GM12878 (cell line): ENCODE measurements around the gene PARVA. TPM values are rescaled to one million over a fixed set of nuclear protein-coding genes. Genes with fewer than 3 reads are reported as not detected.

ENCODE experiments used
- ATAC-seq: fragments of 200-7000 bp; cut with Tn5 transposase; 3 replicates; pipeline ENCODE4 v1.9.1; 2020; ENCODE audit warnings: mild to moderate bottlenecking, moderate library complexity
- BruUV-seq: library from RNA; stranded (reverse); fragments of 400-500 nt; replicated peaks from 2 replicates; lab custom pipeline; 2021; lab: Mats Ljungman, UMichigan
- CTCF ChIA-PET: fragments of 300-600 bp; sonication (Branson Sonifier 250); formaldehyde crosslinking; extraction: SDS; loops from one replicate; lab custom pipeline; 2021; ENCODE audit warnings: inconsistent platforms; lab: Yijun Ruan, JAX
- POLR2A ChIA-PET: fragments of 350-600 bp; formaldehyde crosslinking; extraction: SDS; loops from one replicate; lab custom pipeline; 2021; ENCODE audit warnings: inconsistent platforms; lab: Charles Lee
- RAD21 ChIA-PET: fragments of 300-600 bp; sonication (Branson Sonifier 250); formaldehyde crosslinking; loops from one replicate; lab custom pipeline; 2023; ENCODE audit warnings: antibody characterized with exemption; ENCODE audit not compliant: unreplicated experiment; lab: Charles Lee
- SMC1A ChIA-PET: fragments of 300-600 bp; sonication (Branson Sonifier 250); formaldehyde crosslinking; loops from one replicate; lab custom pipeline; 2023; ENCODE audit not compliant: unreplicated experiment, uncharacterized antibody; lab: Charles Lee
- DNase-seq: peaks from one replicate; pipeline ENCODE4 v3.0.0-alpha.2; 2011; ENCODE audit warnings: low read depth, low spot score
- FAIRE-seq: peaks from 3 replicates; lab custom pipeline; 2011; peaks lifted over from hg19 to GRCh38; lab: Jason Lieb, UNC
- H2AFZ ChIP-seq: 2 replicates; pipeline ENCODE4 v1.6.0; 2011; ENCODE audit warnings: low read depth, low read length, control low read depth; ENCODE audit not compliant: control insufficient read depth
- H3K27ac ChIP-seq: 2 replicates; pipeline ENCODE4 v1.5.1; 2011; ENCODE audit warnings: control low read depth; ENCODE audit not compliant: control insufficient read depth, insufficient read depth
- H3K27me3 ChIP-seq, 2 experiments: replicated peaks in 1 of 2; 2 replicates each; pipeline versions ENCODE4 v1.6.0 to v1.6.1; 2011; ENCODE audit warnings: low read length in 1 of 2; ENCODE audit not compliant: control insufficient read depth in 2 of 2, insufficient read depth in 2 of 2
- H3K36me3 ChIP-seq, 2 experiments: 2 replicates each; pipeline ENCODE4 v1.5.1; 2011; ENCODE audit warnings: low read length in 1 of 2; ENCODE audit not compliant: control insufficient read depth in 2 of 2, insufficient read depth in 2 of 2
- H3K4me1 ChIP-seq: 2 replicates; pipeline ENCODE4 v1.6.1; 2011; ENCODE audit warnings: mild to moderate bottlenecking, low read length, moderate library complexity, mixed read lengths; ENCODE audit not compliant: control insufficient read depth, insufficient read depth
- H3K4me2 ChIP-seq: 2 replicates; pipeline ENCODE4 v1.6.0; 2011; ENCODE audit warnings: control low read depth; ENCODE audit not compliant: control insufficient read depth, insufficient read depth
- H3K4me3 ChIP-seq: fragments of 200-600 bp; sonication (generic); 2 replicates; pipeline ENCODE4 v1.5.1; 2016
- H3K79me2 ChIP-seq: 2 replicates; pipeline ENCODE4 v1.6.0; 2011; ENCODE audit warnings: low read length; ENCODE audit not compliant: control insufficient read depth, insufficient read depth
- H3K9ac ChIP-seq: 2 replicates; pipeline ENCODE4 v1.8.0; 2011; ENCODE audit warnings: low read length, control low read depth, mixed read lengths; ENCODE audit not compliant: control insufficient read depth, insufficient read depth
- H3K9me3 ChIP-seq: replicated peaks from 3 replicates; pipeline ENCODE4 v1.5.1; 2011; ENCODE audit warnings: mild to moderate bottlenecking, low read length; ENCODE audit not compliant: control insufficient read depth, insufficient read depth
- H4K20me1 ChIP-seq: 2 replicates; pipeline ENCODE4 v1.6.0; 2011; ENCODE audit not compliant: control insufficient read depth, insufficient read depth
- CREB1 ChIP-seq: IDR thresholded peaks from 2 replicates; pipeline ENCODE4 v1.6.1; 2012; ENCODE audit warnings: low read depth, mild to moderate bottlenecking, inconsistent platforms
- EGR1 ChIP-seq, 2 experiments: IDR thresholded peaks; 1 replicate in 1 of 2; 2 replicates in 1 of 2; pipeline ENCODE4 v1.6.1; 2011 to 2012; ENCODE audit warnings: low read depth in 2 of 2, low read length in 2 of 2, borderline replicate concordance in 1 of 2, mild to moderate bottlenecking in 1 of 2, moderate library complexity in 1 of 2
- SMAD1 ChIP-seq: fragments of 450-650 bp; IDR thresholded peaks from 2 replicates; pipeline ENCODE4 v1.6.1; 2018; ENCODE audit warnings: mild to moderate bottlenecking, low read depth; ENCODE audit not compliant: partially characterized antibody
- STAT1 ChIP-seq: fragments of 450-650 bp; conservative IDR thresholded peaks from 2 replicates; pipeline ENCODE4 v1.6.1; 2014; ENCODE audit warnings: antibody characterized with exemption, mild to moderate bottlenecking
- TCF12 ChIP-seq: IDR thresholded peaks from 2 replicates; pipeline ENCODE4 v1.6.1; 2011; ENCODE audit warnings: low read depth, mild to moderate bottlenecking, low read length
- WGBS: methylation state at CpG from one replicate; pipeline ENCODE4 v1.1.6; 2016; ENCODE audit warnings: low lambda C conversion rate; ENCODE audit not compliant: insufficient replicate concordance, insufficient coverage; ENCODE audit errors: missing lambda C conversion rate; 5-methylcytosine and 5-hydroxymethylcytosine counted together
- in situ Hi-C: fragments of 300-500 bp; cut with MboI; formaldehyde crosslinking; loops from 9 replicates; pipeline ENCODE4 v1.14.3; 2018; ENCODE audit warnings: mixed read lengths
- intact Hi-C: fragments of 100-400 bp; cut with micrococcal nuclease; formaldehyde crosslinking; loops from one replicate; pipeline ENCODE4 v1.14.2; 2022; ENCODE audit not compliant: unreplicated experiment
- polyA plus RNA-seq, 11 experiments: library from polyadenylated mRNA; depleted of rRNA in 4 of 11; unstranded in 6 of 11; stranded (reverse) in 5 of 11; fragments of >200 nt; fragmentation: Nextera tagmentation in 4 of 11; fragmentation: Illumina TruSeq in 1 of 11; extraction: Ambion mirVana in 4 of 11; extraction: Trizol in 1 of 11; gene quantifications; 1 replicate in 1 of 11; 2 replicates in 10 of 11; pipeline versions ENCODE4 v1.2.1 to v1.2.3, GENCODE V29; 2011 to 2016; ENCODE audit warnings: inconsistent platforms in 2 of 11, missing spikeins in 2 of 11, low read depth in 1 of 11
- total RNA-seq, 4 experiments: library from RNA; depleted of rRNA in 3 of 4; stranded (reverse); fragments of >200 nt in 3 of 4; fragmentation: Illumina TruSeq in 1 of 4; extraction: Trizol in 1 of 4; gene quantifications; 2 replicates each; pipeline versions ENCODE4 v1.2.1 to v1.2.3, GENCODE V29; 2013 to 2021
- TF ChIP-seq, protein P1 (sequence below): fragments of 450-650 bp; formaldehyde crosslinking; IDR thresholded peaks from 2 replicates; pipeline ENCODE4 v1.5.0; 2022; ENCODE audit warnings: mild to moderate bottlenecking, missing genetic modification characterization

The PARVA gene
- total and polyA plus RNA-seq, 10 of the 15 experiments (the other 5 are each of a cell fraction or from before 2014, with no cell fraction given): 0.01 to 0.44 (median 0.03) TPM; not detected in 7

GRCh38 chr11:12509371-12509770 is 132.0 kb downstream of the PARVA start:
- WGBS: 0% methylated on average over 5 of the region's 5 CpGs
- Histone ChIP-seq H3K27ac (no peak overlapping the region), H4K20me1 (no peaks in the 10 kb centered on the region), H2AFZ (no peak overlapping the region), H3K79me2 (no peaks in the 10 kb centered on the region), H3K9ac (no peak overlapping the region), H3K27me3 (no peaks in the 10 kb centered on the region; a peak in 1 of 4 replicates), H3K4me3 (no peak overlapping the region), H3K9me3 (no peaks in the 10 kb centered on the region), H3K4me2 (no peak overlapping the region), H3K4me1 (no peaks in the 10 kb centered on the region), H3K36me3 (no peaks in the 10 kb centered on the region)
- ChIA-PET POLR2A (no interaction called here), SMC1A (no interaction called here), CTCF (no interaction called here), RAD21 (no interaction called here)
- no peak for DNase-seq
- in situ Hi-C loops: no loop called here
- intact Hi-C loops: no loop called here
- TF ChIP-seq, protein P1, sequence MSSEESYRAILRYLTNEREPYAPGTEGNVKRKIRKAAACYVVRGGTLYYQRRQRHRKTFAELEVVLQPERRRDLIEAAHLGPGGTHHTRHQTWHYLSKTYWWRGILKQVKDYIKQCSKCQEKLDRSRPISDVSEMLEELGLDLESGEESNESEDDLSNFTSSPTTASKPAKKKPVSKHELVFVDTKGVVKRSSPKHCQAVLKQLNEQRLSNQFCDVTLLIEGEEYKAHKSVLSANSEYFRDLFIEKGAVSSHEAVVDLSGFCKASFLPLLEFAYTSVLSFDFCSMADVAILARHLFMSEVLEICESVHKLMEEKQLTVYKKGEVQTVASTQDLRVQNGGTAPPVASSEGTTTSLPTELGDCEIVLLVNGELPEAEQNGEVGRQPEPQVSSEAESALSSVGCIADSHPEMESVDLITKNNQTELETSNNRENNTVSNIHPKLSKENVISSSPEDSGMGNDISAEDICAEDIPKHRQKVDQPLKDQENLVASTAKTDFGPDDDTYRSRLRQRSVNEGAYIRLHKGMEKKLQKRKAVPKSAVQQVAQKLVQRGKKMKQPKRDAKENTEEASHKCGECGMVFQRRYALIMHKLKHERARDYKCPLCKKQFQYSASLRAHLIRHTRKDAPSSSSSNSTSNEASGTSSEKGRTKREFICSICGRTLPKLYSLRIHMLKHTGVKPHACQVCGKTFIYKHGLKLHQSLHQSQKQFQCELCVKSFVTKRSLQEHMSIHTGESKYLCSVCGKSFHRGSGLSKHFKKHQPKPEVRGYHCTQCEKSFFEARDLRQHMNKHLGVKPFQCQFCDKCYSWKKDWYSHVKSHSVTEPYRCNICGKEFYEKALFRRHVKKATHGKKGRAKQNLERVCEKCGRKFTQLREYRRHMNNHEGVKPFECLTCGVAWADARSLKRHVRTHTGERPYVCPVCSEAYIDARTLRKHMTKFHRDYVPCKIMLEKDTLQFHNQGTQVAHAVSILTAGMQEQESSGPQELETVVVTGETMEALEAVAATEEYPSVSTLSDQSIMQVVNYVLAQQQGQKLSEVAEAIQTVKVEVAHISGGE: no peak
- TF ChIP-seq TCF12 (no peak), CREB1 (no peak), SMAD1 (no peak), EGR1 (IDR thresholded peaks at IDR 0.05; ENCODE audit: borderline replicate concordance in 1 of 2, low read depth in 2 of 2, low read length in 2 of 2) (no peak), STAT1 (no peak)
- no peak for ATAC-seq
- BruUV-seq: no TSS peak
- FAIRE-seq: no peak
